LHCN-M2 (cell line): ENCODE measurements around the gene HOXC5. TPM values are rescaled to one million over a fixed set of nuclear protein-coding genes. Genes with fewer than 3 reads are reported as not detected.

Experiments used
- DNase-seq: peaks from one replicate; pipeline ENCODE4 v3.0.0-alpha.2; 2012; ENCODE audit warnings: low read depth
- total RNA-seq: library from RNA; depleted of rRNA; stranded (reverse); fragments of >200 nt; gene quantifications from 2 replicates; pipeline ENCODE4 v1.2.3, GENCODE V29; 2014; rRNA removed

HOXC5 gene
- total RNA-seq, 1 experiment from 2014 or later = 1.8 TPM

- peak; percentile 14 for DNase-seq
These were observed 28.3 kb downstream of the HOXC5 start for GRCh38 chr12:54060975-54061778.

DNA sequence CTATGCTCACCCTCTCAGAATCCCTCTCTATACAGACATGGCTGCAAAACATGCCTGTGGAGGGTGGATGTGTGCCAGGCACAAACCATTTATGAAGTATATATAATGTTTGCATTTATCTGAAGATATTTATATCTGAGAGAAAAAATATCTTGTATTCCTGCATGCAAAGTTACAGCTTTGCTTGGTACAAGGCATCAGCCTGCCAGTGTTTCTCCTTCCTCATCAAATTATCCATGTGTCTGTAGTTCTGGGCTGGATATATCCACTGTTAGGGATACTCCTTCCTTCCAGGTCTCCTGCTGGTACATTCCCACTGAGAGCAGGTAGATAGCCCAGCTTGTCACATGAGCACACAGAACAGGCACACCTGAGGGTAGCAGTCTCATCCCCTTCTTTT lies 32.8 kb downstream of the HOXC5 start:
- DNase-seq = no peak

- no peak for DNase-seq
These were observed 33.6 kb downstream of the HOXC5 start for GRCh38 chr12:54066408-54066807.

DNA sequence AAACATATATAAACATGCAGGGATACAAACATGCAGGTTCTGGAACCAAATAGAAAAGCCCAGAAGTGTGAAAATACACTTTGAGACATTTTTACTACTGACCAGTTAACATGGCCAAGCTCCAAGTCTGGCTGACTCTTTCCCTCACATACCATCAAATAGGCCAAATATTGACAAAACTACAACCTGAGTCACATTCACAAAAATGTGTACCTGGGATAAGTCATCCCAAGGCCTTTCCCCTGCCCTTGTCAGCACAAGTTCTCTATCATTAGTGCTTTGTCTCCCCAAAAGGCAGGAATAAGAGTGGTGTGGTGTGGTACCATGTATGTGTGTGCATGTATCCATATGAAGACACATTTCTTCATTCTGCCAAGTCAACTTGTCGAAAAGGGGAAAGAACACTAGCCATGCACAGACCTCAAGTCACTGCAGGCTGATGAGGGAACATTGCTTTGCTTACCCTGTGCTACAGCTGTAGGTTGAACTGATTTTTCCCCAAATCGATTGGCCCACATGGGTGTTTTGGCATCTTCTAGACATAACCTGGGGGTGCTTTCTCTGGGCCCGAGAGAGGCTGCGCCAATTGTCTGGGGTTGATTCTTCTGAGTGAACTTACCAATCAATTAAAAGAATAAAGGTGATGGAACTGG lies 35.7 kb downstream of the HOXC5 start:
- DNase-seq = no peak

- no peak for DNase-seq
These were observed 39.1 kb downstream of the HOXC5 start for GRCh38 chr12:54071942-54072341.

DNA sequence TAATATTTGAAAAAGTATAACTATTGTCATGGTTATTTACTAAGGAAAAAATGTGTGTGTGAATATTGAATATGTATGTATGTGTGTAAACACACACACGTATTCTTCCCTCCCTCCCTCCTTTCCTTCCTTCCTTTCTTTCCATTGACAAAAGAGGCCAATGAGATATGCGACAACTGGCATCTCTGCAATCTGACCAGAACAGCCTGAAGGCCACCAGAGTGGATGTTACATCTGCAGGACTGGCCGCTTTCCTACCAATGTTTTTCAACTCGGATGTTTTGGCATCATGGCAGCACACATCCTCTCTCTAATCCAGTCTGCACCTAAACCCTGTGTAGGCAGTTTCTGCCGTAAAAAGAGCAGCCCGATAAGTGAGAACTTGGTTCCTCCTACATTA lies 41.5 kb downstream of the HOXC5 start:
- DNase-seq = no peak

GRCh38 chr12:54075409-54075808 lies 42.6 kb downstream of the HOXC5 start:
- DNase-seq = no peak

DNA sequence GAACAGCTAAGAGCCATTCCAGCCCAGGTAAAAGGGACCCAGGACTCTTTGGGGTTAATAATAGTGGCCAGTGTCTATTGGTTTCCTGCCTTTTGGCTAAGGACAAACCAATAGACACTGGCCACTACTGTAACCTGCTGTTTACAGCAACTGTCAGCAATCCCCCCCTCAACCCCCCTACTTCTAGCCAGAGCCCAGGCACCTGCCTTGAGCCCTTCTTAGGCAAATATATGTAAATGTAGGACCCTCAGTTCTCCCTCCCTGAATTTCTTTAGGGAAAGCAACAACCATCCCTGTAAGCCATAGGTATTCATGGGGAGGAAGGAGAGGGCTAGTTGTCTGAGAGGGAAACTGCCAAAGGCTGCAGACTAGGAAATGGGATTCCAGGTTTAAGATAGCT lies 43.1 kb downstream of the HOXC5 start:
- no peak for DNase-seq

GRCh38 chr12:54077843-54078242 lies 45.0 kb downstream of the HOXC5 start:
- DNase-seq = peak; percentile 26

- DNase-seq = peak; percentile 35
These were observed 46.3 kb downstream of the HOXC5 start for GRCh38 chr12:54079115-54079514.

- DNase-seq = peak; percentile 56
These were observed 47.4 kb downstream of the HOXC5 start for GRCh38 chr12:54080008-54080924.

DNA sequence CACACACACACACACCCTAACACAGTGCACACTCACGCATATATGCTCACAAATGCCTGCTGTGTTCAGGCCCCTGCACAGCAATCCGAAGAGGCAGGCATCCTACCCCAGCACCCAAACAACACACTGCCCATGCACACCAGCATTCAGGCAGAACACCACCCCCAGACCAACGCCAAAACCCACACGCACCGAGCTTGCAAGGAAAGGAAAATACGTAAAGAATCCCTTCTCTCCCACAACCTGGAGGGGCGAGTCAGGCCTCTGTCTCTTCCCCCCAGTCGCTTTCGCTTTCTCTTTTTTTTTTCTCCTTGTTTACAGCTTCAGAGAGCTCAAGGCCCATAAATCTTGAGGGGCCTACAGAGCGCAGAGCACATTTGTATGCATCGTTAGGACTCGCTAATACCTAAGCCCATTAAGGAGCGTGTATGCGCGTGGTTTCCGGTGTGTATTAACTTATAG lies 48.2 kb downstream of the HOXC5 start:
- peak; percentile 46 for DNase-seq

DNA sequence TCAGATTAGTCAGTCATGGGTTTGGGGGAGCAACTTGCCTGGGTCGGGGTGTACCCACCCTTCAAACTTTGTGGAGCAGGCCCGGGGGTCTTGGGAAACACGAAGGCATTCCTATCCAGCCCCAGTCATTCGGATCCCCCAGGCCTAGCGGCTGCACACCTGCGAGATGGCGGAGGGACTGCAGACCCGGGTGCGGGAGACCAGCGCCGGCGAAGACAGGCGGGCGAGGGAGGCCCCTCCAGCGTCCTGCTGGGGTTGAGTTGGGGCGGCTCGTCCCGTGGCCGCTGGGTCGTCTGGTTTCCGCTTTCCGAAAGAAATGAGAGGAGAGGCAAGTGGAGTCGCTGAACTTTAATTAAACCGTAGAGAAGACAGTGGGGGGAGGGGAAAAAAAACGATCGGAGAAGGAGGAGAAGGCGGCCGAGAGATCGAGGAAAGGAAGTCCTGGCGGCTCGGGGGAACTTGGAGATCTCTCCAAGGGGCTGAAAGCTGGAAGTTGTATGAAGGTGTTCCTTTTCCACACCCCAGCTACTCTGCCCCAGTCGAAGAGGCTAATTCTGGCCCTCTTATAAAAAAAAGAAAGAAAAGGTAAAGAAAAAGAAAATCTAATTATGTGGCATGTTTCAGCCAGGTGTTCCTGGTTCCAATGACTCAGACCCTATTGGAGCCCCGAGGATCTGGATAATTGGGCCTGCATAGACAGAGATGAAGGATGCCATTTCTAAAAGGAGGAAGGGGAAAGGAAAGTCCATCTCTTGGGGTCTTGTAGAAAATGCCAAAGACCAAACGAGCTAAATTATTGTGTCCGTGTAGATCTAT lies 48.9 kb downstream of the HOXC5 start:
- peak; percentile 53 for DNase-seq

DNA sequence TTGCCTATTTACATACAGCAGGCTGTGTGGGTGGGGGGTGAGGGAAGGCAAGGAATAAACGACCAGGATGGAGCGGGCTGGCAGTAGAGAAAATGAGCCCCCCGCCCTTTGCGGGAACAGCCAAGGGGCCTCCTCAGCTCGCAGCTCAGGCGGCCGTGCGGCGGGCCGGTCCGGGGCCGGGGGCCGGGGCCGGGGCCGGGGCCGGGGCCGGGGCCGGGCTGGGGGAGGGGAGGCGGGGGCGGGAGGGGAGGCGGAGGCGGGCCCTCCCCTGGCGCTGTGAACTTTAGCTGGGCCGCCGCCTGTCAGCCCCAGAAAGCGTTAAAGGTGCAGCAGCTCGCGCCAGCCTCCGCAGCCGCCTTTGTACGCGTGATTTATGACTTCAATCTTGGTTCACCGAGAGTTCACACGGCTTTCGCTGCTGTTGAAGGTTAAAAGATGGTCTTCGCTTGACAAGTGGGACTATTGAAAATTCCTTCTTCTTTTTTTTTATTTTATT lies 49.6 kb downstream of the HOXC5 start:
- DNase-seq = peak; percentile 29

Other genes with a start within 250 kb of the HOXC5 start
- 9.1 and 9.4 TPM in 2 replicates for gene HOXC13, start 94.2 kb upstream of the HOXC5 start, total RNA-seq
- 0.34 and 0.38 TPM in 2 replicates for gene HOXC12, start 78.1 kb upstream of the HOXC5 start, total RNA-seq
- 3.2 and 3.4 TPM in 2 replicates for gene HOXC11, start 59.9 kb upstream of the HOXC5 start, total RNA-seq
- gene HOTAIR, start 58.1 kb upstream of the HOXC5 start, total RNA-seq = 3.3 and 7.0 TPM in 2 replicates
- 6.9 and 7.5 TPM in 2 replicates for gene HOXC10, start 47.9 kb upstream of the HOXC5 start, total RNA-seq
- 7.8 and 8.8 TPM in 2 replicates for gene HOXC9, start 32.9 kb upstream of the HOXC5 start, total RNA-seq
- gene HOXC8, start 24.1 kb upstream of the HOXC5 start, total RNA-seq = 8.7 and 10.0 TPM in 2 replicates
- gene HOXC6, start 4.6 kb upstream of the HOXC5 start, total RNA-seq = 5.3 and 5.6 TPM in 2 replicates
- gene HOXC4, start 20.8 kb downstream of the HOXC5 start, total RNA-seq = 2.9 and 4.2 TPM in 2 replicates
- 57.6 and 69.9 TPM in 2 replicates for gene SMUG1, start 155.9 kb downstream of the HOXC5 start, total RNA-seq
- 65.3 and 90.8 TPM in 2 replicates for gene CBX5, start 247.1 kb downstream of the HOXC5 start, total RNA-seq
- 529 and 606 TPM in 2 replicates for gene HNRNPA1, start 247.7 kb downstream of the HOXC5 start, total RNA-seq